ENCODE measurements around the gene BTBD19. TPM values are rescaled to one million over a fixed set of nuclear protein-coding genes. Genes with fewer than 3 reads are reported as not detected.
A peak's percentile ranks its signal among the peaks of the same experiment; 100 is the strongest.

Gene BTBD19
- total and polyA plus RNA-seq, 9 of the 15 experiments (the other 6 are each of a cell fraction or from before 2014, with no cell fraction given): 0.22 to 2.0 (median 0.95) TPM

DNA sequence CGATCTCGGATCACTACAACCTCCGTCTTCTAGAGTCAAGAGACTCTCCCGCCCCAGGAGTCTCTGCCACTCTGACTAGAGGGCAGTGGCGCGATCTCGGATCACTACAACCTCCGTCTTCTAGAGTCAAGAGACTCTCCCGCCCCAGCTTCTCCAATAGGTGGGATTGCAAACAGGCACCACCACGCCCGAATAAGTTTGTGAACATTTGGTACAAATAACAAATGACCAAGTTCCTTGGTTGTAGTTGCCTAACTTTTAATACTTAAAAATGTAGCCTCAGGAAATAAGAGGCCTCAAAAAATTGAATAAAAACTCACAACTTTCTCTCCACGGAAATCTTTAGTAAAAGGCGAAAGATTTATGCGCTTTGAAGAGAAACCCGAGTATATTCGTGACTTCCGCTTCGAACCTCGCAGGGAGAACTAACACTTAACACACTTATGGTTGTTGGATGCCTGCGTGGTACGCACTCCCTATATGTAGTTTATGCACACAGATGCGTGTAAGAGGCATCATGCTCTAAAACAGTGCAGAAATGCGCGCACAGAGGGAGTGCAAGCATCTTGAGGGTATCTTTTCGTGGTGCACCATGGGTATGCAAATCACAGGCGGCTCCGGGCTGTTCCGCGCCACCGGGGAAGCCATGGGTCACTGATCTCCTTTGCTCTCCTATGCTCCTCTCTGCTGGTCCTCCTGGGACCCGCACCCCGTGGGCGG is 11.4 kb downstream of the BTBD19 start (continued):
- TF ChIP-seq, protein P1, sequence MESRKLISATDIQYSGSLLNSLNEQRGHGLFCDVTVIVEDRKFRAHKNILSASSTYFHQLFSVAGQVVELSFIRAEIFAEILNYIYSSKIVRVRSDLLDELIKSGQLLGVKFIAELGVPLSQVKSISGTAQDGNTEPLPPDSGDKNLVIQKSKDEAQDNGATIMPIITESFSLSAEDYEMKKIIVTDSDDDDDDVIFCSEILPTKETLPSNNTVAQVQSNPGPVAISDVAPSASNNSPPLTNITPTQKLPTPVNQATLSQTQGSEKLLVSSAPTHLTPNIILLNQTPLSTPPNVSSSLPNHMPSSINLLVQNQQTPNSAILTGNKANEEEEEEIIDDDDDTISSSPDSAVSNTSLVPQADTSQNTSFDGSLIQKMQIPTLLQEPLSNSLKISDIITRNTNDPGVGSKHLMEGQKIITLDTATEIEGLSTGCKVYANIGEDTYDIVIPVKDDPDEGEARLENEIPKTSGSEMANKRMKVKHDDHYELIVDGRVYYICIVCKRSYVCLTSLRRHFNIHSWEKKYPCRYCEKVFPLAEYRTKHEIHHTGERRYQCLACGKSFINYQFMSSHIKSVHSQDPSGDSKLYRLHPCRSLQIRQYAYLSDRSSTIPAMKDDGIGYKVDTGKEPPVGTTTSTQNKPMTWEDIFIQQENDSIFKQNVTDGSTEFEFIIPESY (CRISPR knock-in tag; IDR thresholded peaks at IDR 0.05): no peak; the same call in 1 of the 2 replicates
- peak; percentile 93 for TF ChIP-seq ELF1 (tag; IDR thresholded peaks at IDR 0.05)
- no peak for TF ChIP-seq ZNF785 (CRISPR knock-in tag; IDR thresholded peaks at IDR 0.05)
- TF ChIP-seq ZNF143 (CRISPR knock-in tag; IDR thresholded peaks at IDR 0.05): peak; percentile 98
- TF ChIP-seq, protein P2, sequence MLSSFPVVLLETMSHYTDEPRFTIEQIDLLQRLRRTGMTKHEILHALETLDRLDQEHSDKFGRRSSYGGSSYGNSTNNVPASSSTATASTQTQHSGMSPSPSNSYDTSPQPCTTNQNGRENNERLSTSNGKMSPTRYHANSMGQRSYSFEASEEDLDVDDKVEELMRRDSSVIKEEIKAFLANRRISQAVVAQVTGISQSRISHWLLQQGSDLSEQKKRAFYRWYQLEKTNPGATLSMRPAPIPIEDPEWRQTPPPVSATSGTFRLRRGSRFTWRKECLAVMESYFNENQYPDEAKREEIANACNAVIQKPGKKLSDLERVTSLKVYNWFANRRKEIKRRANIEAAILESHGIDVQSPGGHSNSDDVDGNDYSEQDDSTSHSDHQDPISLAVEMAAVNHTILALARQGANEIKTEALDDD (IDR thresholded peaks at IDR 0.05): peak; percentile 98
- TF ChIP-seq RFX7 (CRISPR knock-in tag; IDR thresholded peaks at IDR 0.05): peak; percentile 90
- TF ChIP-seq TCF7L2 (IDR thresholded peaks at IDR 0.05; ENCODE audit: low read depth, low read length): no peak
- TF ChIP-seq, protein P3, sequence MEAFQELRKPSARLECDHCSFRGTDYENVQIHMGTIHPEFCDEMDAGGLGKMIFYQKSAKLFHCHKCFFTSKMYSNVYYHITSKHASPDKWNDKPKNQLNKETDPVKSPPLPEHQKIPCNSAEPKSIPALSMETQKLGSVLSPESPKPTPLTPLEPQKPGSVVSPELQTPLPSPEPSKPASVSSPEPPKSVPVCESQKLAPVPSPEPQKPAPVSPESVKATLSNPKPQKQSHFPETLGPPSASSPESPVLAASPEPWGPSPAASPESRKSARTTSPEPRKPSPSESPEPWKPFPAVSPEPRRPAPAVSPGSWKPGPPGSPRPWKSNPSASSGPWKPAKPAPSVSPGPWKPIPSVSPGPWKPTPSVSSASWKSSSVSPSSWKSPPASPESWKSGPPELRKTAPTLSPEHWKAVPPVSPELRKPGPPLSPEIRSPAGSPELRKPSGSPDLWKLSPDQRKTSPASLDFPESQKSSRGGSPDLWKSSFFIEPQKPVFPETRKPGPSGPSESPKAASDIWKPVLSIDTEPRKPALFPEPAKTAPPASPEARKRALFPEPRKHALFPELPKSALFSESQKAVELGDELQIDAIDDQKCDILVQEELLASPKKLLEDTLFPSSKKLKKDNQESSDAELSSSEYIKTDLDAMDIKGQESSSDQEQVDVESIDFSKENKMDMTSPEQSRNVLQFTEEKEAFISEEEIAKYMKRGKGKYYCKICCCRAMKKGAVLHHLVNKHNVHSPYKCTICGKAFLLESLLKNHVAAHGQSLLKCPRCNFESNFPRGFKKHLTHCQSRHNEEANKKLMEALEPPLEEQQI (IDR thresholded peaks at IDR 0.05): no peak
- TF ChIP-seq, protein P4, sequence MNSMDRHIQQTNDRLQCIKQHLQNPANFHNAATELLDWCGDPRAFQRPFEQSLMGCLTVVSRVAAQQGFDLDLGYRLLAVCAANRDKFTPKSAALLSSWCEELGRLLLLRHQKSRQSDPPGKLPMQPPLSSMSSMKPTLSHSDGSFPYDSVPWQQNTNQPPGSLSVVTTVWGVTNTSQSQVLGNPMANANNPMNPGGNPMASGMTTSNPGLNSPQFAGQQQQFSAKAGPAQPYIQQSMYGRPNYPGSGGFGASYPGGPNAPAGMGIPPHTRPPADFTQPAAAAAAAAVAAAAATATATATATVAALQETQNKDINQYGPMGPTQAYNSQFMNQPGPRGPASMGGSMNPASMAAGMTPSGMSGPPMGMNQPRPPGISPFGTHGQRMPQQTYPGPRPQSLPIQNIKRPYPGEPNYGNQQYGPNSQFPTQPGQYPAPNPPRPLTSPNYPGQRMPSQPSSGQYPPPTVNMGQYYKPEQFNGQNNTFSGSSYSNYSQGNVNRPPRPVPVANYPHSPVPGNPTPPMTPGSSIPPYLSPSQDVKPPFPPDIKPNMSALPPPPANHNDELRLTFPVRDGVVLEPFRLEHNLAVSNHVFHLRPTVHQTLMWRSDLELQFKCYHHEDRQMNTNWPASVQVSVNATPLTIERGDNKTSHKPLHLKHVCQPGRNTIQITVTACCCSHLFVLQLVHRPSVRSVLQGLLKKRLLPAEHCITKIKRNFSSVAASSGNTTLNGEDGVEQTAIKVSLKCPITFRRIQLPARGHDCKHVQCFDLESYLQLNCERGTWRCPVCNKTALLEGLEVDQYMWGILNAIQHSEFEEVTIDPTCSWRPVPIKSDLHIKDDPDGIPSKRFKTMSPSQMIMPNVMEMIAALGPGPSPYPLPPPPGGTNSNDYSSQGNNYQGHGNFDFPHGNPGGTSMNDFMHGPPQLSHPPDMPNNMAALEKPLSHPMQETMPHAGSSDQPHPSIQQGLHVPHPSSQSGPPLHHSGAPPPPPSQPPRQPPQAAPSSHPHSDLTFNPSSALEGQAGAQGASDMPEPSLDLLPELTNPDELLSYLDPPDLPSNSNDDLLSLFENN (IDR thresholded peaks at IDR 0.05; ENCODE audit: low read depth in 2 of 2, low read length in 2 of 2): peak in 1 of 2 experiments; percentile 99; a peak in 2 of 4 replicates
- peak; percentile 100 for TF ChIP-seq MTA3 (IDR thresholded peaks at IDR 0.05; ENCODE audit: borderline replicate concordance)
- TF ChIP-seq, protein P5, sequence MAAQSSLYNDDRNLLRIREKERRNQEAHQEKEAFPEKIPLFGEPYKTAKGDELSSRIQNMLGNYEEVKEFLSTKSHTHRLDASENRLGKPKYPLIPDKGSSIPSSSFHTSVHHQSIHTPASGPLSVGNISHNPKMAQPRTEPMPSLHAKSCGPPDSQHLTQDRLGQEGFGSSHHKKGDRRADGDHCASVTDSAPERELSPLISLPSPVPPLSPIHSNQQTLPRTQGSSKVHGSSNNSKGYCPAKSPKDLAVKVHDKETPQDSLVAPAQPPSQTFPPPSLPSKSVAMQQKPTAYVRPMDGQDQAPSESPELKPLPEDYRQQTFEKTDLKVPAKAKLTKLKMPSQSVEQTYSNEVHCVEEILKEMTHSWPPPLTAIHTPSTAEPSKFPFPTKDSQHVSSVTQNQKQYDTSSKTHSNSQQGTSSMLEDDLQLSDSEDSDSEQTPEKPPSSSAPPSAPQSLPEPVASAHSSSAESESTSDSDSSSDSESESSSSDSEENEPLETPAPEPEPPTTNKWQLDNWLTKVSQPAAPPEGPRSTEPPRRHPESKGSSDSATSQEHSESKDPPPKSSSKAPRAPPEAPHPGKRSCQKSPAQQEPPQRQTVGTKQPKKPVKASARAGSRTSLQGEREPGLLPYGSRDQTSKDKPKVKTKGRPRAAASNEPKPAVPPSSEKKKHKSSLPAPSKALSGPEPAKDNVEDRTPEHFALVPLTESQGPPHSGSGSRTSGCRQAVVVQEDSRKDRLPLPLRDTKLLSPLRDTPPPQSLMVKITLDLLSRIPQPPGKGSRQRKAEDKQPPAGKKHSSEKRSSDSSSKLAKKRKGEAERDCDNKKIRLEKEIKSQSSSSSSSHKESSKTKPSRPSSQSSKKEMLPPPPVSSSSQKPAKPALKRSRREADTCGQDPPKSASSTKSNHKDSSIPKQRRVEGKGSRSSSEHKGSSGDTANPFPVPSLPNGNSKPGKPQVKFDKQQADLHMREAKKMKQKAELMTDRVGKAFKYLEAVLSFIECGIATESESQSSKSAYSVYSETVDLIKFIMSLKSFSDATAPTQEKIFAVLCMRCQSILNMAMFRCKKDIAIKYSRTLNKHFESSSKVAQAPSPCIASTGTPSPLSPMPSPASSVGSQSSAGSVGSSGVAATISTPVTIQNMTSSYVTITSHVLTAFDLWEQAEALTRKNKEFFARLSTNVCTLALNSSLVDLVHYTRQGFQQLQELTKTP (IDR thresholded peaks at IDR 0.05; ENCODE audit: low read depth in 1 of 2, partially characterized antibody in 2 of 2): peak; percentile 91 to 99
- TF ChIP-seq KLF6 (CRISPR knock-in tag; IDR thresholded peaks at IDR 0.05; ENCODE audit: borderline replicate concordance): peak; percentile 64; the same call in 1 of the 2 replicates
- TF ChIP-seq ZNF316 (IDR thresholded peaks at IDR 0.05): peak; percentile 99
- no peak for TF ChIP-seq ZNF282 (CRISPR knock-in tag; IDR thresholded peaks at IDR 0.05)

Data from K562 (cell line).